GM12865 (cell line): ENCODE measurements around the gene MT1HL1.

Source experiments
- DNase-seq: peaks from one replicate; pipeline ENCODE4 v3.0.0; 2010; ENCODE audit warnings: low read depth
- H3K4me3 ChIP-seq: 2 replicates; pipeline ENCODE4 v1.5.1; 2011; ENCODE audit warnings: mild to moderate bottlenecking, low read depth, low read length, control low read depth
- TF ChIP-seq, protein P1 (sequence below): IDR thresholded peaks from 2 replicates; pipeline ENCODE4 v1.5.1; 2011; ENCODE audit warnings: low read length, control low read depth, low read depth, inconsistent platforms; ENCODE audit not compliant: insufficient read depth; ENCODE audit errors: missing control alignments

The MT1HL1 gene

DNA sequence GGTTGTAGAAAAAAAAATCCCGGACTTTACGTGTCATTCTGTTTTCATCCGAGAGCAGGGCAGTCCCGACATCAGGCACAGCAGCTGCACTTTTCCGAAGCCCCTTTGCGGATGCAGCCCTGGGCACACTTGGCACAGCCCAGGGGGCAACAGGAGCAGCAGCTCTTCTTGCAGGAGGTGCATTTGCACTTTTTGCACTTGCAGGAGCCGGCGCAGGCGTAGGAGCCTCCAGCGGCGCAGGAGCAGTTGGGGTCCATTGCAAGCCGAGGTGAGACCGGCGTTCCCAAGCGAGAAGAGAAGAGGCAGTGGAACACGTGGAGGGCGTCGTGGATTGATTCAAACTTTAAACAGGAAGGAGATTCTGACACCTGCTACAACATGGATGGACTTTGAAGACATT is at the start of gene MT1HL1:
TSS of gene MT1HL1 (minus strand) at position 326 of the 400 bp plus-strand sequence. CDS start at position 257, 69 bp downstream.
- TF ChIP-seq, protein P1, sequence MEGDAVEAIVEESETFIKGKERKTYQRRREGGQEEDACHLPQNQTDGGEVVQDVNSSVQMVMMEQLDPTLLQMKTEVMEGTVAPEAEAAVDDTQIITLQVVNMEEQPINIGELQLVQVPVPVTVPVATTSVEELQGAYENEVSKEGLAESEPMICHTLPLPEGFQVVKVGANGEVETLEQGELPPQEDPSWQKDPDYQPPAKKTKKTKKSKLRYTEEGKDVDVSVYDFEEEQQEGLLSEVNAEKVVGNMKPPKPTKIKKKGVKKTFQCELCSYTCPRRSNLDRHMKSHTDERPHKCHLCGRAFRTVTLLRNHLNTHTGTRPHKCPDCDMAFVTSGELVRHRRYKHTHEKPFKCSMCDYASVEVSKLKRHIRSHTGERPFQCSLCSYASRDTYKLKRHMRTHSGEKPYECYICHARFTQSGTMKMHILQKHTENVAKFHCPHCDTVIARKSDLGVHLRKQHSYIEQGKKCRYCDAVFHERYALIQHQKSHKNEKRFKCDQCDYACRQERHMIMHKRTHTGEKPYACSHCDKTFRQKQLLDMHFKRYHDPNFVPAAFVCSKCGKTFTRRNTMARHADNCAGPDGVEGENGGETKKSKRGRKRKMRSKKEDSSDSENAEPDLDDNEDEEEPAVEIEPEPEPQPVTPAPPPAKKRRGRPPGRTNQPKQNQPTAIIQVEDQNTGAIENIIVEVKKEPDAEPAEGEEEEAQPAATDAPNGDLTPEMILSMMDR, result no peak
- no peak for DNase-seq
- H3K4me3 ChIP-seq, result no peak within 1 kb of the TSS

DNA sequence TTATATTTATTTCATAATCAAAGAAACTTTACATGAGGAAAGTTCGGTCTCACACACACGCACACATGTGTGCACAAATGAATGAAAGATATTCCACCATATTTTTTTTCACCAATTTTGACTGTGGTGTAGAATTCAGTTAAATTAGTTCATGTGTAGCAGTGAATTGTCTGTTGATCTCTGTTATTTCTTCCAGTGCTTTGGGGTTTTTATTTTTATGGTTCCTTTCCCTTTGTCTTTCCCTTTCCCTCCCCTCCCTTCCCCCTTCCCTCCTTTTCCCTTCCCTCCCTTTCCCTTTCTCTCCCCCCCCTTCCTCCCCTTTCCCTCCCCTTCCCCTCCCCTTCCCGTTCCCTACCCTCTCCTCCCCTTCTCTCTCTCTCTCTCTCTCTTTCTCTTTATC is 46.7 kb upstream of the MT1HL1 start:
- no peak for DNase-seq

DNA sequence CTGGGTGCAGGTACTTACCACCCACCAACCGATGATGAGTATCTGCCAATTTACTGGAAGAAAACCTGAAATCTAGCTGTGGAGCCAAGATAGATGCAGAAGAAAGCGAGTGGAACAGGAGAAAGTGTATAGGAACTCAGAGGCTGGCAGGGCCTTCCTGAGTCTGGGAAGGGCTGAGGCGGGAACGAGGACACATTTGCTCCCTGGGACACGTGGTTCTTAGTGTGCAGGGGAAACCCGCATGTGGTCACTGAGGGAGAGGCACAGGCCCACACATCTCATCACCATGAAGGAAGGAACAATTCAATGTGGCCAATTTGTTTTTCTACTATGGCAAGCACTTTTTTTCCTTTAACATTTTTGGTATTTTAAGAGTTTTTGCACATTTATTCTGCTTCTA is 45.9 kb upstream of the MT1HL1 start:
- no peak overlapping the region for H3K4me3 ChIP-seq
- no peak for DNase-seq
- TF ChIP-seq, protein P1, result no peak

More for the DNA sequence above, 46.7 kb upstream of the MT1HL1 start:
- H3K4me3 ChIP-seq, result no peak overlapping the region
- TF ChIP-seq, protein P1, result no peak

DNA sequence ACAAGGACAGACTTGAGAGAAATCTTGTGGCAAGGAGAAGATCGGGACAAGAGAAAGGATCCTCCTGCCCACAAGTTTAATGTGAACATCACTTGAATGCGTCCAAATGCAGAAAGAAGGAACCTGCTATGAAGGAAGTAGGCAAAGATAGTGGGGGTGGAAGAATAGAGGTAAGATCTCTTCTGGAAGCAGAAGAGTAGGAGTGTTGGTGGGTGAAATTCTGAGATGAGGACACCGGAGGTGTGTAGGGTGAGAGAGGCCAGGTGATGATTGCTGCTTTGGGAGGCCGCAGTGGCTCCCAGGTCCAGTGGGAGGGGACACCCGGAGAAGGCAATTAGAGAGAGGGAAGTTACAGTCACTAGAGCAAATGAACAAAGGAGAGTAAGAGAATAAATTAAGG is 44.6 kb upstream of the MT1HL1 start:
- DNase-seq, result no peak
- TF ChIP-seq, protein P1, result no peak
- no peak overlapping the region for H3K4me3 ChIP-seq

DNA sequence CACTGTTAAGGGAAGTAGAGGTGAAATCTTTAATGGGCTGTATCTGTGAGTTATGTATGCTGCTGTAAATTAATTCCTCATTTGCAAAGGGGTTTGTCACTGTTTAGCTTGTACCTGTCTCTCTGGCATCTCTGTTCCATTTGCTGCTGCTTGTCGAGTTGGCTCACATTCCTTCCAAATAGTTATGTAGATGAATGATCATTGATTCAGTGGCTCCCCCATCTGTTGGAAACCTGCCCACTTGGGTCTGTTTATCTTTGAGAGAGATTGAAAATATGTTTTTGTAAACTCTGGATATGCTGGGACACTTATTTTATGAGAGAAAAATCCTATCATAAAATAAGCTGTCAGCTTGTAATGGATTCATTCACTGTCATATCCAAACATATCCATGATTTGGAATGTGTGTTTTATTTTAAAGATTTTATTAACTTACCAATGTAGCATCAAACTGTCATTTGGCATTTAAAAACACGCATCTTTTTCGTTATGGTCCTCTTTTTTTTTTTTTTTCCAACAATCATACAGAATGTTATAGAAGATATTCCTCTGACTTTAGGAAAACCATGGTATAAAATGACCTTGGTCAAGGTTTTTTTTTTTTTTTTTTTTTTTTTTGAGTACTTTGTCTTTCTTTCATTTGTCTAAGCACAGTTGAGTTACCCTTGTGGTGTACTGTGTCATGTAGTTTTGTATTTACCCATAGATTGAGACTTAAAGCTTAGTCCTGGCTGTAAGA is 41.2 kb upstream of the MT1HL1 start:
- no peak overlapping the region for H3K4me3 ChIP-seq
- TF ChIP-seq, protein P1, result no peak
- no peak for DNase-seq

DNA sequence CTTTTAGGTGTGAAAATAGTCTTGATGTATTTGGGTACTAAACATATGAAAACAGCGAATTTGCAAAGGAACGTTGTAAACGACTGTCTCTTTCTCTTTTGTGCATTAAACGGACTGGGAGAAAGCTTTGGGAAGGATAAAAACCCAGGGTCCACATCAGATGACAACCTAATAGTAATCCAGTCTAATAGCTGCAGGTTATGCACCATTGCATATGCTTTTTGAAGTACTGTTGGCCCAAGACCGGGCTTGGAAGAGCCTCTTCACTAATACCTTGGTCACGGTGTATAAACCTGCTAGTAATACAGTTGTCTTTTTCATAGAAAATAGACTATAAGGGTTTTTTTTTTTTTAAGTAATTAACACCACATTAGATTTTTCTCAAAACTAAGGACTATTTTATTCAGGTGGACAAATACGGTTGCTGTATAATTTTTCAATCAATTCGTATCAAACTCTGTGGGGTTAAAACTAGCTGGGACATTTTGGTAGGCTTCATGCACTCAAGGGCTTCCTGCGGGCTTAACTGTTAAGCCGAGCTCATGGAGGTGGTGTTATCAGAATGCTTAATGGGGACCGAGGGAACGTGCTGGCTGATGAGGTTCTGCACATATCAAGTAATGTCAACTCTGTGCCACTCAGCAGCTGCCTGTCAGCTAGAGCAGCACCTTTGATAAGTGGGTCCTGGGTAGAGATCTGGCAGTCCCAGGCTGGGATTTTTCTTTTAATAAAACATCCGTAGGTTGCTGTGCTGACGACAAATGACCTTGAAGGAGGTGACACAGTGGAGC is 39.8 kb upstream of the MT1HL1 start:
- TF ChIP-seq, protein P1, result no peak
- no peak overlapping the region for H3K4me3 ChIP-seq
- DNase-seq, result no peak
